OCI-M2 (cell line): ENCODE data around the gene GRIN3B.

Experiments
- DNase-seq: peaks from one replicate; lab custom pipeline; 2025; ENCODE audit not compliant: unreplicated experiment; lab: John Stamatoyannopoulos, UW

The GRIN3B gene

DNA sequence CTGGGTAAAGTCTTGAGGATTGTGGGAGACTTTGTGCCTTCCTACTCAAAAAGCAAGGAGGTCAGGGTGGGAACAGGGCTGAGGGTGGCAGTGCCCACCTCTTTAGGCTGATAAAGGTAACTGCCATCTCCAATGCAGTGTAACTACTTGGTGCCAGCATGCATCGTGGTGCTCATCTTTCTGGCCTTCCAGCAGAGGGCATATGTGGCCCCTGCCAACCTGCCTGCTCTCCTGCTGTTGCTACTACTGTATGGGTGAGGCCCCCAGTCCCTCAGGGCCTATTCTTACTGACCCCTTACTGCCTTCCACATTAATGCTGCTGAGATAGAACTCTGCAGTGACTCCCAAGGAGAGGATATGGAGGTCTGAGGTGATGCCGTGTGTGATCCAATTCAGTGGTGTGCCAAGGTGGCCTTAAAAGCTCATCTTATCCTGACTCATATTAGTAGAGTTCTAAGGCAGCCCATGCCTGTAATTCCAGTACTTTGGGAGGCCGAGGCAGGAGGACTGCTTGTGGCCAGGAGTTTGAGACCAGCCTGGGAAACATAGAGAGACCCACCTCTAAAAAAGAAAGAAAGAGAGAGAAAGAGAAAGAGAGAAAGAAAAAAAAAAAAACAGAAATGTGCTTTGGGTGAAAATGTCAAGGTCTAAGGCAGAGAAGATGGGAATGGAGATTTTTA is 57.1 kb downstream of the GRIN3B start:
- no peak for DNase-seq

DNA sequence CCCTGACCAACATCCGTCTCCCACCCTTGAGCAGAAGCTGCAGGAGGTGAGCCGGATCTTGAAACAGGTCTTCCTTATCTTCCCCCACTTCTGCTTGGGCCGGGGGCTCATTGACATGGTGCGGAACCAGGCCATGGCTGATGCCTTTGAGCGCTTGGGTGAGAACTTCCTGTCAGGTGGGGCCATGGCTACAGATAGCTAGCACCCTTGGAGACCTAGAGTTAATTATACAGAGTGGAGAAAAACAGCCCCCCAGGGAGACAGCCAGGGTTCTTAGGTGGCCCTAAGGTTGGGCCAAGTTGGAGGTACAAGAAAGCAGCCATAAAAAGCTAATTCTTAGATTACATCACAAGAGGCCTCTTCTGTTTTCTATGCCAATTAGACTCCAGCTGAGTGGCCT is 57.9 kb downstream of the GRIN3B start:
- DNase-seq = no peak
